Lung (tissue), 12 donors: ENCODE results near the gene OPRD1. TPM values are rescaled to one million over a fixed set of nuclear protein-coding genes. Genes with fewer than 3 reads are reported as not detected.

ENCODE experiments used
- ATAC-seq: fragments of 200-7000 bp; cut with Tn5 transposase; one replicate; pipeline ENCODE4 v1.9.1; 2020; ENCODE audit warnings: moderate number of reproducible peaks; ENCODE audit not compliant: insufficient read depth, low FRiP score
- DNase-seq, 3 donors: peaks; one replicate each; pipeline ENCODE4 v3.0.0-alpha.2; 2013 to 2017
- H3K27ac ChIP-seq, 2 donors: one replicate each; pipeline ENCODE4 v1.5.1; 2013; ENCODE audit warnings: mild to moderate bottlenecking in 2 of 2, moderate library complexity in 2 of 2, control low read depth in 1 of 2, inconsistent platforms in 1 of 2, low read depth in 1 of 2, low read length in 1 of 2
- H3K27me3 ChIP-seq, 3 donors: one replicate each; pipeline ENCODE4 v1.5.1; 2013; ENCODE audit warnings: low read length in 2 of 3; ENCODE audit not compliant: control insufficient read depth in 3 of 3, insufficient read depth in 3 of 3
- H3K36me3 ChIP-seq, 4 donors: one replicate each; pipeline ENCODE4 v1.5.1; 2013; ENCODE audit warnings: low read length in 4 of 4, mild to moderate bottlenecking in 1 of 4, moderate library complexity in 1 of 4; ENCODE audit not compliant: control insufficient read depth in 4 of 4, insufficient read depth in 4 of 4
- H3K4me1 ChIP-seq, 5 donors: one replicate each; pipeline ENCODE4 v1.5.1; 2013; ENCODE audit warnings: low read length in 5 of 5, mild to moderate bottlenecking in 2 of 5, moderate library complexity in 1 of 5; ENCODE audit not compliant: control insufficient read depth in 5 of 5, insufficient read depth in 5 of 5
- H3K4me3 ChIP-seq: one replicate; pipeline ENCODE4 v1.5.1; 2013; ENCODE audit warnings: mild to moderate bottlenecking, control low read depth, moderate library complexity
- H3K9ac ChIP-seq, 2 donors: one replicate each; pipeline ENCODE4 v1.5.1; 2013; ENCODE audit warnings: low read length in 2 of 2, control low read depth in 1 of 2; ENCODE audit not compliant: insufficient read depth in 1 of 2
- H3K9me3 ChIP-seq, 4 donors: one replicate each; pipeline ENCODE4 v1.5.1; 2013; ENCODE audit warnings: low read length in 3 of 4, mild to moderate bottlenecking in 1 of 4, moderate library complexity in 1 of 4; ENCODE audit not compliant: control insufficient read depth in 4 of 4, insufficient read depth in 3 of 4
- CTCF ChIP-seq: IDR thresholded peaks from 2 replicates; pipeline ENCODE4 v1.5.1; 2012; ENCODE audit warnings: mild to moderate bottlenecking; ENCODE audit errors: control extremely low read depth, extremely low read depth
- WGBS, 2 donors: extraction: QIAGEN DNeasy Blood & Tissue Kit; methylation state at CpG; one replicate each; pipeline ENCODE4 v1.1.7; 2013; 5-methylcytosine and 5-hydroxymethylcytosine counted together
- polyA plus RNA-seq, 2 donors: library from polyadenylated mRNA; stranded (reverse); fragments of 200-250 nt; gene quantifications; one replicate each; pipeline ENCODE4 v1.2.1, GENCODE V29; 2013
- total RNA-seq, 2 donors: library from RNA; depleted of rRNA in 1 of 2; stranded (reverse); fragments of >200 nt in 1 of 2; gene quantifications; one replicate each; pipeline ENCODE4 v1.2.1, GENCODE V29; 2014 to 2021
- donor health status: control.
- donor health status: control.
- donor health status: Bipolar disorder and iron deficiency.
- donor health status: healthy.
- donor health status: DM: yes; HTN: yes; CAD: no.

OPRD1 gene
- total and polyA plus RNA-seq, 4 donors, result 0.01 to 0.28 (median 0.02) TPM; not detected in 1

GRCh38 chr1:28778021-28778420 is 33.9 kb upstream of the OPRD1 start:
- H3K9ac ChIP-seq, result no peak overlapping the region
- WGBS, 2 donors, result 86 to 88% methylated on average over 2 of the region's 2 CpGs

GRCh38 chr1:28779751-28780408 is 32.1 kb upstream of the OPRD1 start:
- H3K27me3 ChIP-seq, result no peaks in the 10 kb centered on the region
- no peak overlapping the region for H3K27ac ChIP-seq
- WGBS, 2 donors, result 48 to 76% methylated on average over 6 of the region's 6 CpGs
- H3K36me3 ChIP-seq, result peaks cover 0 to 1% (median 0%) of the 10 kb centered on the region in 4 donors
- no peak for DNase-seq
- peaks cover 0 to 8% (median 3%) of the 10 kb centered on the region in 5 donors for H3K4me1 ChIP-seq
- no peak overlapping the region for H3K9ac ChIP-seq
- no peak overlapping the region for H3K4me3 ChIP-seq
- TF ChIP-seq CTCF, result no peak
- H3K9me3 ChIP-seq, result no peaks in the 10 kb centered on the region
- no peak for ATAC-seq

More at GRCh38 chr1:28778021-28778420, 33.9 kb upstream of the OPRD1 start:
- Histone ChIP-seq H3K4me1 (peaks cover 0 to 9% (median 3%) of the 10 kb centered on the region in 5 donors), H3K27me3 (no peaks in the 10 kb centered on the region), H3K27ac (no peak overlapping the region), H3K36me3 (peaks cover 0 to 4% (median 2%) of the 10 kb centered on the region in 4 donors), H3K4me3 (no peak overlapping the region), H3K9me3 (no peaks in the 10 kb centered on the region)
- no peak for TF ChIP-seq CTCF
- ATAC-seq (no peak), DNase-seq (no peak)

GRCh38 chr1:28781305-28781704 is 30.7 kb upstream of the OPRD1 start:
- no peak for TF ChIP-seq CTCF
- Histone ChIP-seq H3K36me3 (peaks cover 0 to 1% (median 0%) of the 10 kb centered on the region in 4 donors), H3K4me1 (no peaks in the 10 kb centered on the region), H3K9me3 (no peaks in the 10 kb centered on the region), H3K27me3 (no peaks in the 10 kb centered on the region), H3K4me3 (no peak overlapping the region), H3K27ac (no peak overlapping the region), H3K9ac (no peak overlapping the region)
- WGBS, 2 donors, result 81 to 82% methylated on average over 11 of the region's 11 CpGs
- DNase-seq (no peak), ATAC-seq (no peak)
